Measurements from ENCODE around the gene SPSB3. TPM values are rescaled to one million over a fixed set of nuclear protein-coding genes. Genes with fewer than 3 reads are reported as not detected.

The SPSB3 gene
- total RNA-seq, 1 donor from 2014 or later = 51.2 TPM

- TF ChIP-seq CTCF (conservative IDR thresholded peaks at IDR 0.05) = no peak
- no peaks in the 10 kb centered on the region for H3K9me3 Mint-ChIP-seq
- no peak overlapping the region for H3K4me3 Mint-ChIP-seq
- no peak for DNase-seq (ENCODE audit: extremely low spot score, unreplicated experiment)
- H3K4me1 Mint-ChIP-seq (ENCODE audit: unreplicated experiment) = no peaks in the 10 kb centered on the region
- no peaks in the 10 kb centered on the region for H3K36me3 Mint-ChIP-seq
- no peaks in the 10 kb centered on the region for H3K27me3 Mint-ChIP-seq
- H3K27ac Mint-ChIP-seq = no peak overlapping the region
Measured at GRCh38 chr16:1751946-1752345, 30.4 kb downstream of the SPSB3 start.

DNA sequence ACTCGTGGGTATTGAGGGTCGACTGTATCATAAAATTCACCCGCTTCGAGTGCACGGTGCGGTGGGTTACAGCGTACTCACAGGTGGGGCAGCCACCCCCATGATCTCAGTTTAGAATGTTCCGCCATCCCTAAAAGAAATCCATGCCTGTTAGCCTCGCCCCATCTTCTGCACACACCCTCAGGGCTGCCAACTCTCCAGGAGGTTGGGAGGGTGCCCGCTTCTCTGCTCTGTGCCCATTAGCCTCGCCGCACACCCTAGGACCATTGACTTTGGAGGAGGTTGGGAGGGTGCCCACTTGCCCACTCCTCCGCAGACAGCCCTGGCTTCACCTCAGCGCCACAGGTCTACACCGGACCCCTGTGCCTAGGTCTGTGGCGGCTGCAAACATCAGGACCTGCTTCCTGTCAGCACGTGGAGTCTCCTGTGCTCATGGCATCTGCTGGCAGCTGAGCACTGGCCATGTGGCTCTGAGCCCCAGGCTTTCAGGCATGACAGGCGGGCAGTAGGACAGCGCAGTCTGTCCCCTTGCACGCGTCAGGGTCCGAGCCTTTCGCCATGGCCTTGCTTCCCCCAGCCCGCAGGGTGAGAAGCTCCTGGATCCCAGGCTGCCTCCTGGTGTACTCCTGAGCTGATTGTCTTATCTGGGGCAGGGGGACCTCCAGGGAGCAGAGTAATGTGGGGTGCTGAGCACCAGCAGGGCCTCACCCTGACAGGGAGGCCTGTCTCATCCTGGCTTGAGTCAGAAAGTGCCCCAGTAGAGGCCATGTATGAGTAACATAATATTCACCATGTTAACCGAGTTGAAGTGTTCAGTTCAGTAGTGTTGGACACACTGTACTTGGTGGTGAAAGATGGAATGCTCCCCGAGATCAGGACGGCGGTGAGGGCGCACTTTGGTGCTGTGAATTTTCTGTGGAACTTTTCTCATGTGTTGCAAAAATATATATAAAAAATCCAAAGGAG is 32.9 kb downstream of the SPSB3 start:
- Mint-ChIP-seq H3K27ac (no peak overlapping the region), H3K27me3 (no peaks in the 10 kb centered on the region), H3K9me3 (no peaks in the 10 kb centered on the region), H3K4me3 (no peak overlapping the region), H3K4me1 (ENCODE audit: unreplicated experiment) (no peaks in the 10 kb centered on the region), H3K36me3 (no peaks in the 10 kb centered on the region)
- DNase-seq (ENCODE audit: extremely low spot score, unreplicated experiment) = no peak
- no peak for TF ChIP-seq CTCF (conservative IDR thresholded peaks at IDR 0.05)

GRCh38 chr16:1747934-1748333 is 34.4 kb downstream of the SPSB3 start:
- no peaks in the 10 kb centered on the region for H3K36me3 Mint-ChIP-seq
- no peak for TF ChIP-seq CTCF (conservative IDR thresholded peaks at IDR 0.05)
- no peak overlapping the region for H3K27ac Mint-ChIP-seq
- H3K4me1 Mint-ChIP-seq (ENCODE audit: unreplicated experiment) = no peaks in the 10 kb centered on the region
- H3K4me3 Mint-ChIP-seq = no peak overlapping the region
- no peak for DNase-seq (ENCODE audit: extremely low spot score, unreplicated experiment)
- no peaks in the 10 kb centered on the region for H3K9me3 Mint-ChIP-seq
- no peaks in the 10 kb centered on the region for H3K27me3 Mint-ChIP-seq

DNA sequence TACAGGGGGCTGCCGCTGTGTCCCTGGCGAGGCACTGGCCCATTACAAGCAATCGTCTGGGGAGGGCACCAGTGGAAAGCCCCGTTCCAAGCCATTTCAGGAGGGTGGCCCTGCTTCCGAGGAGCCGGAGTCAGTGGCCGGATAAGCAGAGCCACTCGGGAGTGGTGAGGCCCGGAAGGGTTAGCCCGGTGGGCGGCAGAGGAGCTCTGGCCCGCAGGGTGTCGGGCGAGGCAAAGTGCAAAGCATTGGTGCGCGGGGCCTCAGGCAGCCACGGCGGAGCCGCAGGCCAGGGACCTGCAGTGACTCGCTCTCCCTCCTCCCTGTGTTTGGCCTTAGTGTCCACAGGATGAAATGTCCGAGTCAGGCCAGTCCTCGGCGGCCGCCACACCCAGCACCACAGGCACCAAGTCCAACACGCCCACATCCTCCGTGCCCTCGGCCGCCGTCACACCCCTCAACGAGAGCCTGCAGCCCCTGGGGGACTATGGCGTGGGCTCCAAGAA is 35.6 kb downstream of the SPSB3 start:
- DNase-seq (ENCODE audit: extremely low spot score, unreplicated experiment) = no peak
- Mint-ChIP-seq H3K36me3 (no peaks in the 10 kb centered on the region), H3K4me3 (no peak overlapping the region), H3K27me3 (no peaks in the 10 kb centered on the region), H3K9me3 (no peaks in the 10 kb centered on the region), H3K27ac (no peak overlapping the region), H3K4me1 (ENCODE audit: unreplicated experiment) (no peaks in the 10 kb centered on the region)
- TF ChIP-seq CTCF (conservative IDR thresholded peaks at IDR 0.05) = no peak

DNA sequence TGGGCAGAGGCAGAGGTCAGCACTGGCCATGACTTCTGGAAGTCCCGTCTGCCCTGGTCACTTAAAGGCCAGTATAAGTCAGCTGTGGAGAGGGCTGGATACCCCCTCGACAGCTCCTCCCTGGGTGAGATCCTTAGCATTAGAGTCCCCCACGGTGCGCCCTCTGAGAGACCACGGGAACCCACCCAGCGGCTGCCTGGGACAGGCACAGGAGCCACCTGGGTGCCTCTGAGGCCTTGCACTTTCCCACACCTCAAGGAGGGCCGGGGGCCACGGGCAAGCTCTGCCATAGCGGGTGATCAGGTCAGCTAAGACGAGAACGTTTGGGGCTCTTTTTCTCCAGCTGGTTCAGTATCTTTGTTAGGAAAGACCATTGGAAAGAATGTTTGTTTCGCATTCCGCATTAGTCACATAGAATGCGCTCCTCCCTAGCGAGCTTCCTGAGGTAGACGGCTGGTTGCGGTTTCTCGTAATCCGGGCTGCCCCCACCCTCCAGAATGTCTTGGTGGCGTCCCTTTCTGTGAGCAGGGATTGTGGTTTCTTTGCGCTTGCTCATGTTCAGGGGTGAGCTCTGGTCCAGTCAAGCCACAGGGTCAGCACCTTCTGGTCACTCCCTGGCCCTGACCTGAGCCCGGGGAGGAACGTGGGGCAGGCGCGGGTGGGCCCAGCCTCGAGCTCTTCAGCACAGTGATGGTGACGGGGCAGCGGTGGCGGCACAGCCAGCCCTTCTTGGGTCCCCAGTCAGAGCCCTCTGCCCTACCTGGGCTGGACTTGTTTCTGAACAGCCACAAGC is 36.3 kb downstream of the SPSB3 start:
- TF ChIP-seq CTCF (conservative IDR thresholded peaks at IDR 0.05) = no peak
- H3K9me3 Mint-ChIP-seq = no peaks in the 10 kb centered on the region
- no peaks in the 10 kb centered on the region for H3K27me3 Mint-ChIP-seq
- no peaks in the 10 kb centered on the region for H3K36me3 Mint-ChIP-seq
- no peak for DNase-seq (ENCODE audit: extremely low spot score, unreplicated experiment)
- H3K4me1 Mint-ChIP-seq (ENCODE audit: unreplicated experiment) = no peaks in the 10 kb centered on the region
- H3K27ac Mint-ChIP-seq = peak overlapping the region; percentile 41
- no peak overlapping the region for H3K4me3 Mint-ChIP-seq
